NCI-H2107 treated with DMSO at 0.1 percent for 48 hours (cell line): ENCODE data around the gene MB.

Source experiments
- DNase-seq: peaks from one replicate; lab custom pipeline; 2025; ENCODE audit not compliant: unreplicated experiment; lab: John Stamatoyannopoulos, UW

MB gene

GRCh38 chr22:35577799-35578659 lies 39.1 kb downstream of the MB start:
- no peak for DNase-seq

- no peak for DNase-seq
These were observed 40.5 kb downstream of the MB start for GRCh38 chr22:35576671-35577070.

DNA sequence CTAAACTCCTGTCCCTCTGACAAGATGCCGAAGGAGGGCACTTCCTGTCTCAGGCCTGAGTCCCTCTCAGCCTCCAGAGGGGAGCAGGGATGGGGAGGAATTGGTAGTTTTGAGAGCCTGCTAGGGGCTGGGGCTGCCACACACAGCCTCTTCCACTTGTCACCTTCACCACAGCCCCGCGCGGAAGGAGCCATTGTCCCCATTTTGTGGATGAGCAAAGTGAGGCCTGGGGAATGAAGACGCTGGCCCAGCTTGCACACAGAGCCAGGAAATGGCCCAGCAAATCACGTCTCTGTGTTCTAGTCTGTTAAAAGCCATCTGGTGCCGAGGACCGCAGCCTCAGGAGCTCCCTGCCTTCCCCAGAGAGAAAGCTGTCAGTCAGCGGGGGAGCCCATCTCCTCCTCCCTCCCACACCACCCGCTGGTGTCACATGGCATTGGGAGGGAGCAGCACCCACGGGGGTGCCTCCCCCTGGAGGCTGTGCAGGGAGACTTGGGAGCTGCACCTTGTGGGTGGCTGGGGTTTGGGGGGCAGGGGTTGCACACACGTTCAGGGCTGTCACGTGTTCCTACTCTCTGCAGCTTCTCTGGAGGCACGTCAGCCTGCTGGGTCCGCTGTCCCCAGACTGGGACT lies 41.9 kb downstream of the MB start:
- peak; percentile 22 for DNase-seq

GRCh38 chr22:35572556-35572955 lies 44.6 kb downstream of the MB start:
- no peak for DNase-seq

GRCh38 chr22:35570686-35571194 lies 46.4 kb downstream of the MB start:
- no peak for DNase-seq

DNA sequence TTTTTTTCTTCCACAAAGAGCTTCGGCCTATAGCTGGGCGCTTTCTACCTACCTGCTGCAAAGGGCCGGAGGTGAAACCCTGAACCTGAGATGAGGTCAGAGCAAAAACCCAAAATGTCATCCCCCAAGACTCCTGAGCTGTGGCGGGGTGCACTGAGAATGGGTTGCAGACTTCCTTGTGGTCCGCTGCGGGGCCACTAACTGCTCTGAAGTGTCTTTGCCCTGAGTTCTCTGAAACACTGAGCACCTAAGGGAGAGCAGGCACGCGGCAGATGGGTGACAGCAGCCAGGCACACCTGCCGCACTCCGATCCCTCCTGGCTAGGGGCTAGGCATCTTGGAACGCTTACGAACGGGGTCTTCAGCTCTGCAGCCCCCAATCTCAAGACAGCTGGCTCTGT lies 47.2 kb downstream of the MB start:
- no peak for DNase-seq

DNA sequence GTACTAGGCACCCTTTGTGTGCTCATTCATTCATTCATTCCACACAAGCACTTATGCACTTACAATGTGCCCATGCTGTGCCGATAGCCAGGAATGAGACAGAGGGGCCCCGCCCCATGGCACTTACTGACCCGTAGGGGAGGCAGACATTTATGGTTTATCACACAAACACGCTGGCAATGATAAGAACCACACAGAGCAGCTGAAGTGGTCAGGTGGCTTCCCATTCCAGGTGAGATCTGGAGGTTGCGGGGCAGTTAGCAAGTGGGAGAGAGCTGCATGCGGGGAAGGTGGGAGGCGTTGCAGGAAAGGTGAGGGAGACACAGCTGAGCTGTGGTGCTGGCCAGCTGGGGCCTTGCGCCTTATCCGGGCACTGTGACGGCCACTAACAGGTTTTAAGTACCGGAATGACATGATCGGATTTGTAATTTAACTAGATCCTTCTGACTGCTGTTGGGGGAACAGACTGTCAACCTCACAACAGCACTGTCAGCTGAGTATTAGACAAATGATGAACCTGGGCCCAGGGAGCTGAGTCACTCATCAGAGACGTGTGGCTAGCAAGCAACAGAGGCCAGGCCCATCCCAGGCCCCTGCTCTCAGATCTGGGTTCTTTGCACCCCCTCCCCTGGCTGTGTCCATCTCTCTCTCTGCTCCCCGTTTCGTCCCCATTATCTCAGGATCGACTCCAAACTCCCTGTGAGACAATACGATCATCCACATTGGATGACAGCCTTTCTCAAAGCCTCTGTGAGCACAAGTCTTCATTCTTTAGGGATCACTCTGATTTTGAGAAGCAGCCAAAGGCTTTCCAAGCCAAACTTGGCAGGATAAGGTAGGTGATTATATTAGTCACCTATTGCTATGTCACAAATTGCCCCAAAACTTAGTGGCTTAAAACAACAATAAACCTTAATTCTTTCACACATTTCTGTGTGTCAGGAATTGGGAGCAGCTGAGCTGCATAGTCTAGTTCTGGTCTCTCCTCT lies 48.1 kb downstream of the MB start:
- no peak for DNase-seq

DNA sequence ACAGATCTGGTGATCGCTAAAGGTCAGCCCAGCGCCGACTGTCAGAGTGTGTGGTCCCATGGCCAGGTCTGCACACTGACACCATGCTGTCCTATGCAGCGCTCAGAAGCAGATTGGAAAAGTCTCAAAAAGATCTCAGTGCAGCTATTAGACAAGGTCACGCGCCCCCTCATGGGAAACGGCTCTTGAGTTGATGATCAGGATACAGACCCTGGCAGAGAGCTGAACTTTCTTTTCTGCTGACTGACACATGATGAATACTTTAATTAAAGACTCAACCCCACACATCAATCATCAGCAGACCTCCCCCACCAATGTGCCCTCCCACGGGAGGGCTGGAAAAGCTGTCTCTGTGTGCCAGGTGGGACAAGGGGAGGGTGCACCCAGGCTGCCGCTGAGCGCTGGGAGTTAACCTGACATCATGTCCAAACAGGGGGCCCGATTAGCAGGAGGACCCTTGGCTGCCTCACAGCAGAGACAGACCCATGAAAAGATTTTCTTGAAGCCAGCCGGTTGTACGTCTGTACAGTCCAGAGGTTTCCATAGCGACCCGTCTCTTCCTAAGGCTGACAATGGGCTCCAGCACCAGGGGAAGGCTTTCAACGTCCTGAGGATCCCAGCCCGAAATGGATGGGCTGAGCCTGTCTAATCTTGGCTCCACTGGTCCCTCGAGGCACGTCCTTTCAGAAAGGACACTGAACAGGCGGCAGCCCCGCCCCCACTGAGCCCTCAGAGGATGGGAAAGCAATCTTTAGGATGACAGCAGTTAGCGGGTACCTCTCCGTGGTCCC lies 49.6 kb downstream of the MB start:
- DNase-seq, result no peak

DNA sequence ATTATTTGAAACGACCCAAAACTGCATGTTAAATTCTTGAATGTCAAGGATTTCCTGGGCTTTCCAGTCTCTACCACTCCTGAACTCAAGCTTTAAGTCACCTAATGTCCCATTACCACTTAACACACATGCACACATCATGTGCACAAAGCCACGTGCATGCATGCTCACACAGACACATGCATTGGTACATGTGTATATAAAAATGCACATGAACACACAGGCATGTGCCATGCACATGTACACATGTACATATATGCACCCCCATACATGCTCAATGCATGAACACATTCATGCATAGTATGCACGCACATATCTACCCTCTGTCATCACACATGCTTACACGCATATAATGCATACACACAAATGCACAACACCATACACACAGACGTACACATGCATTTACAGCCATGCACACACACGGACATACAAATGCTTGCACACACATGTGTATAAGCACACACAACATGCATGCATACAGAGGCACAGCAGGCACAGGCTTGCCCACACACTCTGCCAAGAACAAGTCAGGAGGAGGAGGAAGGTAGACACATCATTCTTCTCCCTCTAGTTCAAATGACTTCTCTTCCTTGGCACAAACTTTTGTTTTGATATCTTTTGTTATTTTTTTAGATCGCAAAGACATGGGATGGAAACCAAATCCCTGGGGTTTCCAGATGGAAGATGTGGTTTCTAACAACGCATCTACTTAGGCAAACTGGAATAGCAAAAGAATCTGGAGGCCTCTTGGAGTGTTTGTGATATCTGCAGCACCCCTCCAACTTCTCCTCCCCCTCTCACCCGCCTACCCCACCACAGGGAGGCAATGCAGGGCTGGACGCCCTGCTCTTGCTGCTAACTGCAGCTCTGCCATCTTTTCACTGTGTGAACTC lies 51.9 kb downstream of the MB start:
- no peak for DNase-seq

GRCh38 chr22:35563211-35563610 lies 53.9 kb downstream of the MB start:
- DNase-seq, result no peak

DNA sequence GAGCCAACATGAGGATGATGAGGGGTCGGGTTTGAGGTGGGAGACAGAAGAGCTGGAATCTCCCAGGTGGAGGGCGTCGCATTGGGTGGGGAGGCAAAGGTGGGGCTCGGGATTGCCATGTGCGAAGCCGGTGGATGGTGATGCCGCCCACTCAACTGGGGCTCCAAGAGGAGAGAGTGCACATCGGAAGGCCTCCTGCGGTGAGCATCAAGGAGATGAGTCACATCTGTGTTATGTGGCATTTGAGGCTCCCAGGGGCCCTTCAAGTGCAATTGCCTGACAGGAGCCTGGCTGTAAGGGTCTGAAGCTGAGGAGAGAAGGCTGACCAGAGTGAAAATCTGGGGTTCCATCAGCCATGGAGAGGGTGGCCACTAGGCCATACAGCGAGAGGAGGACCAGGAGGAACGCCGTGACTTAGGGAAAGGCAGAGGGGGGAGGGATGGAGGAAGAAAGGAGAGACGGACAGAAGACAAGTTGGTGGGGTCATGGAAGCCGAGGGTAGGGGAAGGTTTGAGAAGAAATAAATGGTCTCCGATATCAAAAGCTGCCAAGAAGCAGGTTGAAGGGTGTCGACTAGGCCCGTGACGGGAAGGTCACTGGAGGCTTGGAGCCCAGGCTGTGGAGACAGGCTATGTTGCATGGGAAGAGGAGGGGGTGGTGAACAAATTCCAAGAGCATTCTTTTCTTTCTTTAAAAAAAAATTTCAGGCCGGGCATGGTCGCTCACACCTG lies 55.2 kb downstream of the MB start:
- no peak for DNase-seq

DNA sequence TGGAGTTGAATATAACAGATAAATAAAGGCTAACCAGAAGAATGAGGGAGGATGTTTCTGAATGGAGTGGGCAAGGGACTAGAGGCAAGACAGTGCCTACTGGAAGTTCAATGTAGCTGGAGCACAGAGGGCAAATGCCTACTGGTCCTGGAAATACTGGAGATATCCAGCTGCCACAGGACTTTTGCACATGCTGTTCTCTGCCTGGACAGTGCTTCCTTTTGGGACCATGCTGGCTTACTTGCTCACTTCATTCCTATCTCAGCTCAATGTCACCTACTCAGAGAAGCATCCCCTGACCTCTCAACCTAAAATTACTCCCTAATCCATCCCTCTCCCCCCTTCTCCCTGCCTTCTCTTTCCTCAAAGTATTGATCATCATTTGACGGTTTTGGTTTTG lies 56.3 kb downstream of the MB start:
- DNase-seq, result no peak

DNA sequence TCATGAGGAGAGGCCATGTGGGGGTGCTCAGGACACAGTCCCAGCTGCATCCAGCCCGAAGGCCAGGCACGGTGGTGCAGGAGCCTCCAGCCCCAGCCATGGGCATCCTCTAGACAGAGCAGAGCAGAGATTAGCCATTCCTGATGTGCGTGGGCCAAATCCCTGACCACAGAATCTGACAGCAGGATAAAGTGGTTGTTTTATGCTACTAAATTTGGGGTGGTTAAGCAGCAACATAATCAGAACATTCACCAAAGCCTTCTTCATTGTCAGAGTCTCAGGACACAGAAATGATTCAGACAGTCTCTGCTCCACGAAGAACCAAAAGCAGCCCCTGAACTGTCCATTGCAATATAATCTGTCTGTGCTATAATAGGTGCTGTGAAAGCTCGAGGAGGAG lies 56.8 kb downstream of the MB start:
- no peak for DNase-seq

GRCh38 chr22:35559354-35560005 lies 57.6 kb downstream of the MB start:
- DNase-seq, result no peak

DNA sequence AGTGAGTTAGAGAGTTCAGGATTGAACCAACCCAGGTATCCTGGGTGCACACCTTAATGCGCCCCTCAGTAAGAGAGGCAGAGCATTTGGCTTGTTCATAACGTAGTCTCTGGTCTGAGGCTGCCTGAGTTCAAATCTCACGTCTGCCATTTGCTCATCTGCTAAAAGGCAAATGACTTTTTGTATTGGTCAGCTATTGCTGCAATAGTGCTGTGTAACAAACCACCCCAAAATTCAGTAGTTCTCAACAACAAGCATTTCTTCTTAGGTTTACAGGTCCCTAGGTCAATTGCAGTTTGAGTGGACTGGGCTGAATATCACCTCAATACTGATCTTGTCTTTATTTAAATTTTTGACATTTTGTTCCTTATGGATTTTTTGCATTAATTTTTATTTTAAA lies 58.4 kb downstream of the MB start:
- DNase-seq, result no peak

DNA sequence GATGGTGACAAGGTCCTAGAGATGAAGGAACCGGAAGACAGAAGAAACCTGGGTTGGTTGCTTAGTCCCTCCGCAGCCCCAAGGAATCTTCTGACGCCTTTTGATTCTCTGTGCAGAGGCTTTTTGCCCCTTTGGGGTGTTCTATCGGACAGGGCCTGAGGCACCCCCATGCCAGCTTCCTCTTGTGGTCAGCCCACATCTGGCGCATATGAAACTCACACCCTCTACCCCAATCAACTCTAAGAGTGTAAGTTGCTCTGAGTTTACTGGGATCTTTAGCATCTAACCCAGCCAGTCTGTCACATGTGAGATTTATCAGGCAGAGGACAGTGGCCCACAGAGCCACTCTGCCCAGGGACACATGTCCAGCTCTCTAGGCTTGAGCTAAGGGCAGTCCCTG lies 59.1 kb downstream of the MB start:
- no peak for DNase-seq
